ENCODE results near the gene PKP3.

PKP3 gene

GRCh38 chr11:452203-452744, 58.3 kb downstream of the PKP3 start:
- no peak overlapping the region for H3K27ac ChIP-seq
- no peak for TF ChIP-seq ZFX (IDR thresholded peaks at IDR 0.05; ENCODE audit: borderline replicate concordance)
- TF ChIP-seq, protein P1, sequence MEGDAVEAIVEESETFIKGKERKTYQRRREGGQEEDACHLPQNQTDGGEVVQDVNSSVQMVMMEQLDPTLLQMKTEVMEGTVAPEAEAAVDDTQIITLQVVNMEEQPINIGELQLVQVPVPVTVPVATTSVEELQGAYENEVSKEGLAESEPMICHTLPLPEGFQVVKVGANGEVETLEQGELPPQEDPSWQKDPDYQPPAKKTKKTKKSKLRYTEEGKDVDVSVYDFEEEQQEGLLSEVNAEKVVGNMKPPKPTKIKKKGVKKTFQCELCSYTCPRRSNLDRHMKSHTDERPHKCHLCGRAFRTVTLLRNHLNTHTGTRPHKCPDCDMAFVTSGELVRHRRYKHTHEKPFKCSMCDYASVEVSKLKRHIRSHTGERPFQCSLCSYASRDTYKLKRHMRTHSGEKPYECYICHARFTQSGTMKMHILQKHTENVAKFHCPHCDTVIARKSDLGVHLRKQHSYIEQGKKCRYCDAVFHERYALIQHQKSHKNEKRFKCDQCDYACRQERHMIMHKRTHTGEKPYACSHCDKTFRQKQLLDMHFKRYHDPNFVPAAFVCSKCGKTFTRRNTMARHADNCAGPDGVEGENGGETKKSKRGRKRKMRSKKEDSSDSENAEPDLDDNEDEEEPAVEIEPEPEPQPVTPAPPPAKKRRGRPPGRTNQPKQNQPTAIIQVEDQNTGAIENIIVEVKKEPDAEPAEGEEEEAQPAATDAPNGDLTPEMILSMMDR (IDR thresholded peaks at IDR 0.05): no peak

DNA sequence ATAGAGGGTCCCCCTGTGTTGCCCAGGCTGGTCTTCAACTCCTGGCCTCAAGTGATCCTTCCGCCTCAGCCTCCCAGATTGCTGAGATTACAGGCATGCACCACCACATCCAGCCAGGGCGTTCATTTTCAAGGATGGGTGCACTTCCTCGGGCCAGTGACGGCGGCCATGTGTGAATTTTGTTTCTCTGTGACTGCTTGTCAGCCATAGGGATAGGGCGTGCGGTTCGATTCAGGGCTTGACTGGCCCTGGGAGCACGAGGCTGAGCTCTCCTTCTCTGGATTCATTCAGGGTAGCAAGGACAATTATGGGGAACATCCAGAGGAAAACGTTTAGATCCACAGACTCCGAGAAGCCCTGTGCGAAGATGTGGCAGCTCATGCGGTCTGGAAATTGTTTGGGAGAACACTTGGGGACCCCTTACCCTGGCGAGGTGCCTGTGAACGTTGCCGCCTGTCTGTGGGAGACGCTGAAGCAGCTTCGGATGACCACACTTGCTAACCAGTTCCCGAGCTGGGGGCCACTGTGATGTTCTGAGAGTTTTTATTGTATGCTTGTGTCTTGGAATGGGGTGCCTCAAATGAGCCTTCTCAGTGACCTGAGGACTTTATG, 59.0 kb downstream of the PKP3 start:
- H3K27ac ChIP-seq: no peak overlapping the region
- no peak for TF ChIP-seq ZFX (IDR thresholded peaks at IDR 0.05; ENCODE audit: borderline replicate concordance)
- TF ChIP-seq, protein P1 (IDR thresholded peaks at IDR 0.05): no peak

GRCh38 chr11:453564-453963, 59.6 kb downstream of the PKP3 start:
- H3K27ac ChIP-seq: no peak overlapping the region
- no peak for TF ChIP-seq ZFX (IDR thresholded peaks at IDR 0.05; ENCODE audit: borderline replicate concordance)
- TF ChIP-seq, protein P1 (IDR thresholded peaks at IDR 0.05): no peak

GRCh38 chr11:454043-454442, 60.0 kb downstream of the PKP3 start:
- no peak overlapping the region for H3K27ac ChIP-seq
- no peak for TF ChIP-seq ZFX (IDR thresholded peaks at IDR 0.05; ENCODE audit: borderline replicate concordance)
- TF ChIP-seq, protein P1 (IDR thresholded peaks at IDR 0.05): no peak
